Limb (tissue), 2 donors: ENCODE results near the gene KIF5C.
"Not testable (repeated sequence)": the region's sequence is repeated elsewhere in the genome, so short reads cannot be mapped to it uniquely, and the experiment has no call there.

Experiments used
- DNase-seq, 2 donors: peaks; one replicate each; pipeline ENCODE4 v3.0.0-alpha.2; 2016; ENCODE audit errors: extremely low spot score in 2 of 2

Gene KIF5C

DNA sequence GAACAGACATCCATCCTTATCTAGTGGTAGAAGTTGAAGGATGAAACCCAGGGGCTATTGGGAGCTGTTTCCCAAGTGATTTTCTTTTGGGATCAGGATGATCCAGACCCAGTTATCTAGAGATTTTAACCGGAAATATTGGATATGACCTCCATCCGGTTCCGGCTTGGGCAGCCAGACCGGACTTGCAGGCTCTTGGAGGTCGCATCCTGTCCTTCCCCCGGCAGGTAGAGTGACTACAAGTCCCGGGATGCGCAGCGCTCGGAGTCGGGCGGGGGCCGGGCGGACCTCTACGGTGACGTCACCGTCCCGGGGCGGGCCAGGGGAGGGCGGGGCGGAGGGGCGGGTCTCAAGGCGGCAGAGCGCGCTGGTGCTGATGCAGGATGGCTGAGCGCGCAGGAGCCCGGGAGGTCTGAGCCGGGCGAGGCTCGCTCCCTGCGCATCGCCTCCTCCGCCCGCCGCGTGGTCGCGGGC is at the start of gene KIF5C:
KIF5C (plus strand) TSS at position 360 of the 474 bp plus-strand sequence. CDS start 391 bp downstream, outside the sequence.
- peak; percentile 80 to 94 for DNase-seq

DNA sequence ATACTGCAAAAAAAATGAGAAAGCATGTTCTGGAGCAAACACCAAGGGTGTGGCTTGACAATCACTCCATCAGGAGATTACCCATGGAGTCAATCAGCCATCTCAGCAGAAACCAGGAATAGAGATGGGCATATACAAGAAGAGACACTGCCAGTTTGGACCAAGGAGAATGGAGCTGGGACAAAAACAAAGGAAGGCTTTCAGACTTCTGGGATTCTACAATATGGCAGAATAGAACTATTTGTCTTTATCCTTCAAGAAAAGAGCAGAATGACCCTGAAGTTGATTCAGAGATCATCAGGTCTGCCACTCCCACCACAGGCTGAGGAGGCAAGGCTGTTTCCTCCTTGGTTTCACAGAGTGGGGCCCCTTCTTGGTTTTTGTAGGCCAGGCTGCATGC is 48.2 kb upstream of the KIF5C start:
- DNase-seq, result no peak

DNA sequence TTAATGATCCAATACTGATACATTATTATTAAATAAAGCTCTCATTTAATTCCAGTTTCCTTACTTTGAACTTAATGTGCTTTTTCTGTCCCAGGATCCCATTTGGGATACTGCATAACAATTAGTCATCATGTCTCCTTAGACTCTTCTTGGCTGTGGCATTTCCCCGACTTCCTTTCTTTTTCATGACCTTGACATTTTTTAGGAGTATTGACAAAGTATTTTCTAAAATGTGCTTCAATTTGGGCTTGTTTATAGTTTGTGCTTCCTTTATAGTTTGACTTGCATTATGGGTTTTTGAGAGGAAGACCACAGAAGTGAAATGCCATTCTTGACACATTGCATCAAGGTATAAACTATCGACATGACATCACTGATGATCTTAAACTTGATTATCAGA is 46.1 kb upstream of the KIF5C start:
- DNase-seq, result no peak

DNA sequence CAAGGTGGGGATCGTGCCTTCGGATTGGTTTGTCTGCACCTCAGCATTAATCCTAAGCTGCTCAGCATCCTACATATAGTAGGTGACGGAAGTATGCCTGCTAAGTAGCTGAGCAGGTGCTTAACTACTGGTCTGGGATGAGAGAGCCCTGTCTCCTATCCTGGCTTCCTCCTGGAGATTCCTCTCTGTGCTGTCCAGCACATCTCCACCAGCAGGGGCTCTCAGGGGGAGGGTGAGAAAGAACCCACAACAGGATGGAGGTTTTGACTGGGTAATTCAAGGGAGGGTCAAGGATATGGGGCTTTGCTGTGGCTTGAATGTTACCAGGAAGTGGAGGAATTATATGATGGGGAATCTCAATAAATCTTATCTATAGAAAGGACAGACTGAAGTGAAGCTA is 45.4 kb upstream of the KIF5C start:
- no peak for DNase-seq

DNA sequence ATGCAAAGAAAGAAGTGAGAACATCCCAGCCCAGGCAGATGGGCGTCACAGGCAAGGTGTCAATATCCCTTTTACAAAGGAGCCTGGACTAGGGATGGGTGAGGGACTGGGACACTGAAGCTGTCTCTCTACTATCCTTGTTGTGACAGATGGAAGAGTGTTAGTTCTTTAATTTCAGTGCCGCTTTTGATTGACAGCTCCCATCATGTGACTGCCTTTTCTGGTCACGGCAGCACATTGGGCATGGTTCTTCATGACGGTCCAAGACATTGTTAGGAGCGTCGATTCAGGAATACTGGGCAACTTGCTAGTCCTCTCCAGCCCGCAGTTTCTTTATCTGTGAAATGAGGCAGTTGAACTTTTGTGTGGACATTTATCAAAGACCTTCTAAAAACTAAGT is 42.4 kb upstream of the KIF5C start:
- DNase-seq, result no peak

DNA sequence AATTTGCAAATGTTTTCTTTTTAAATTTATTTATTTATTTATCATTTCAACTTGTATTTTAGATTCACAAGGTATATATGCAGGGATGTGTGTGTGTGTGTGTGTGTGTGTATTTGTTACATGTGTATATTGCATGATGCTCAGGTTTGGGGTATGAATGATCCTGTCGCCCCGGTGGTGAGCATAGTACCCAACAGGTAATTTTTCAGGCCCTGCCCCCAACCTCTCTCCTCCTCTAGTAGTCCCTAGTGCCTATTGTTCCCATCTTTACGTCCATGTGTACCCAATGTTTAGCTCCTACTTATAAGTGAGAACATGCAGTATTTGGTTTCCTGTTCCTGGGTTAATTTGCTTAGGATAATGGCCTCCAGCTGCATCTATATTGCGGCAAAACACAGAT is 33.0 kb upstream of the KIF5C start:
- DNase-seq, result no peak

DNA sequence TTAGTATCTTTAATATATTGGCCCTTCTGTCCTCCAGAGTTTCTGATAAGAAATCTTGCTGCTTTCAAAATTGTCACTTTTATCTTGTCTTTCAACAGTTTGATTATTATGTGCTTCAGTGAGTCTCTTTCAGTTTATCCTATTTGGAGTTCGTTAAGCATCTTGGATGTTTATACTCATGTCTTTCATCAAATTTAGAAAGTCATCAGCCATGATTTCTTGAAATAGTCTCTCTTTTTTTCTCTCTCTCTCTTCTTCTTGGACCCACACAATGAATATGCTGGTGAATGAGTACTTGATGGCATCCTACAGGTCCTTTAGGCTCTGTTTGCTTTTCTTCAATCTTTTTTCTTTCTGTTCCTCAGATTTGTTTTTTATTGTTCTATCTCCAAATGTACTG is 26.9 kb upstream of the KIF5C start:
- DNase-seq, result no peak

DNA sequence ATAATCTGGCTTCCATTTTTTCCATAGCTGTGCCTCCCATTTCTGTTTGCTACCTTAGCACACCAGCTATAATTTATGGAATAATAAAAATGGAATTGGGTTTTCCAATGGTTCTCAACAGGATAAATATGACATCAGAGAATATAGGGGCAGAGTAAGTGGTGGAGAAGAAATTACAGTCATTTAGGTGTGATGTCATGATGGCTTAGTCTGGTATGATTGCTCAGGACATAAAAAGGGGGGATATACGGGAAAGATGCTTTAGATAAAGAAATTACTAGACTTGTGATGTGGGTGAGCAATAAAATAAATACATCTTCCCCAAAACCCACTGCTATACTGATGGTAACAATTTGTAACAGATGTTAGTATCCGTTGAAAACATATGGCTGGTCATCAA is 21.6 kb upstream of the KIF5C start:
- no peak for DNase-seq

DNA sequence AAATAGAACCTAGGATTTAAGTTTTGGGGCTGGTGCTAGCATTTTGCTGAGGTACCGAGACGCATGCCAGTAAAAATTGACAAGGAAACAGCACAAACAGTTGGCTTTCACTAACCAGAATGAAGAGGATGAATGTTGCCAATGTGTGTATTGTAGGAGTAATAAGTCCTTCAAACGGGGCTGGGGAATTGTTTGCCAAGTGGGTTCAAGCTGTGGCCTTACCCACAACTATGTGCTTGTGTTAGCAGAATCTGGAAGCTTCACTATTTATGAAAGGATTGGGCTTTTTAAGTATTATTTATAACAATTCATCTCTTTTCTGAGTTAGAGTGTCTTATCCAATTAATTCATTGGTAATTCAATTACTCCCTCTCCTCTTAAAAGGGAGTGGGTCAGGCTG is 15.0 kb upstream of the KIF5C start:
- DNase-seq, result no peak

DNA sequence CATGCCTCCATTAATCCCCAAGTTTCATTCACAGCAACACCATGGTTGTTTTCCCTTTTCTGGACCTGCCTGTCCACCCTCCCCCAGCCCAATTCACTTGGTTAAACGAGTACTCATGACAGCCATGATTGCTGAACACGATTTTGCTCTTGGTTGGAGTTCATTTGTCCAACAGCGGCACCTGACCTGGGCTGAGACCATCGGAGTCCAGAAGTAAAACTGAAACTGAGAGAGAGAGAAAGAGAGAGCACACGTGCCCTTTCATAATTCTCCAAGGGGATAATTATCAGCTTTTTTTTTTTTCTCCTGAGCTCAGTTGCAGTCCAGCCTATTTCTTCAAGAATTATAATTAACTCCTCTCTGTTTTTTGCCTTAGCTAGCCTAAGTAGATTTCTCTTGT is 13.7 kb upstream of the KIF5C start:
- DNase-seq, result no peak

DNA sequence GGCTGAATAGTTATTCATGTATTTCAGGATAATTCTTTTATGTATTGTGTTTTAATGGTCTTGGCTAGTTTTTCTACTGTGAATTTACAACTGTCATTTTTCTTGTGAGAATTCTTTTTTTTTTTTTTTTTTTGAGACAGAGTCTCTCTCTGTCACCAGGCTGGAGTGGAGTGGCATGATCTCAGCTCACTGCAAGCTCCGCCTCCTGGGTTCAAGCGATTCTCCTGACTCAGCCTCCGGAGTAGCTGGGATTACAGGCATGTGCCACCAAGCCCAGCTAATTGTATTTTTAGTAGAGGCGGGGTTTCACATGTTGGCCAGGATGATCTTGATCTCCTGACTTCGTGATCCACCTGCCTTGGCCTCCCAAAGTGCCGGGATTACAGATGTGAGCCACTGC is 12.5 kb upstream of the KIF5C start:
- DNase-seq, result not testable (repeated sequence)

DNA sequence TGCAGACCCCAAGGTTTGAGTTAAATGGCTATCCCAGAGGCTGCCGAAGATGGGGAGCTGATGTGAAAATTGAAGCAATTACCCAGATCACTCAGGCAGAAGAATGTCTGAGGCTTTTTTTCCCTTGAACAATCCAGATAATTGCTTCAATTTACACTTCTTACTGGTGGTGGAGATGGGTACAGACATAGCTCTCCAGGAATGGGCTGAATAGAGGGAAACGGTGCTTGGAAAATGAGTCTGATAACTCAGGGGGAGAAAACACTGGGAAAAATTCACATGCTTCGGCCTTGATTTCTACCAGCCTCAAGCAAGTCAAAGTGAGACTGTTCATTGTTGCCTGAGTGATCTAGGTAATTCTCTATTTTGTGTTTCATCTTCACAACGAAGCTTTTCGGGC is 9.5 kb upstream of the KIF5C start:
- DNase-seq, result no peak

DNA sequence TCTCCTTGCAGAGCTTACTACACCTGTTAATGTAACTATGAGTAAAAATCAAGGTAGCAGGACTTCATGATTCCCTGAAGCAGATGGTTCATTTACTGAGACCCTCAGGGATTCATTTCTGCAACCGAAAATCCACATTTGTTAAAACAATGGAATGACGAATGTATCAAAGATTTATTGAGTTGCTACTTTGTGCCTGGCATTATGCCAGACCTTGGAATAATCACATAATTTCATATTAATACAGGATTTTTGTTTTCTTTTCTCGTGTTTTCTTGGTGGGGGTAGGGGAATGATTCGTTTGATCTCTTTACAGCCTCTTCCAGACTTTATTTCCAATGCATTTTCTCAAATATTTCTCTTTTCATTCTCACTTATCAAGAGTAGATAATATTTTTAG is 8.9 kb upstream of the KIF5C start:
- DNase-seq, result no peak

DNA sequence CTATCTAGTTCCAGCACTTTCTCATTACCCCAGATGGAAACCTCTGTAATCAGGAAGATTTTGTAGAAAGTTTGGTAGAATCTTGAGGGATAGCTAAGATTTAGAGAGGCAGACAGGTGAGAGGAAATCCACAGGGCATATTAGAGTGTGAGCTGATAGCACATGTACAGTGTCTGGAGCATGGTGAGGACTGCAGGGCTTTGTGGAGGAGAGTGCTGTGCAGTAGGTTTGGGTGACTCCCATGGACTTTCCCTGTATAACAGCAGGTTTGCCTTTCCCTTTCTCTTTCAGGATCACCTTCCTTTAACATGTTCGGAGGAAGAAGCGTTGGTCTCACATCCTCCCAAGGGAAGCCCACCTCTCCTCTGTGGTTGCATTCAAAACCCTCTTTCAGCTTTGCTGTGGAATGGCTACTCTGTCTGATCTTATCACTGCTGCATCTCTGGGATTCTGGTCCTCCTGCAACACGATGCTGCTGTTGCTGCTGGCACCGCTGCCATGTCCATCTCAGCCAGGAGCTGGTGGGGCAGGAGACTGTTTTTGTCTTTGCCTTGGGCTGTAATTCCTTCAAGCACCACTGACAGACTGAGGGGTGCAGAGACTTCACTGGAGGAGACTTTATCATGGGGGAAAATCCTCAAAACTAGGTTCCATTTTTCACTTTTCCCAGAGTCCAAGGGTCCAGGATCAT is 7.8 kb upstream of the KIF5C start:
- DNase-seq, result no peak

DNA sequence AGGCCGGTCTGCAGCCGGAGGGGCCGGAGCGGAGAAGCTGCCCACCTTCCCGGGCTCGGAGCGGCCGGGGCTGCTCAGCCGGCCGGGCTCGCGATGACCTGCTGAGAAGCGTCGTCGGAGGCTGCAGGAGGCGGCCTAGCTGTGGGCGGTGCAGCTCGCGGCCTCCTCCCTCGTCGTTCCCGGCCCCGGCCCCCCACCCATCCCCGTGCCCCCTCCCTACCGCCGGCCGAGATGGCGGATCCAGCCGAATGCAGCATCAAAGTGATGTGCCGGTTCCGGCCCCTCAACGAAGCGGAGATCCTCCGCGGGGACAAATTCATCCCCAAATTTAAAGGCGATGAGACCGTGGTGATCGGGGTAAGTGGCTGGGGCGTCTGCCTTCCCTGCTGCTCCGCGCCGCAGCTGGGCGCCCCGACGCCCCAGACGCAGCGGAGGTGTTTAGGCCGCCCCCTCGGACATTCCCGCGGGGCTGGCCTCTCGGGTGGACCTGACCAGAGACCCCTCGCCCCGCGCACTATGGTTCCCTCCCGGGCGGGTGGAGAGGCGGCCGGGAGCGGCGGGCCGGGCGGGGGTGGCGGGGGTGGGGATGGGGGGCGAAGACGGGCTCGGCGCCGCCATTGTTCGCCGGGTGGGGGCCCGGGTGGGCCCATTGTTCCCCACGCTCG is 492 bp downstream of the KIF5C start:
- DNase-seq, result no peak

DNA sequence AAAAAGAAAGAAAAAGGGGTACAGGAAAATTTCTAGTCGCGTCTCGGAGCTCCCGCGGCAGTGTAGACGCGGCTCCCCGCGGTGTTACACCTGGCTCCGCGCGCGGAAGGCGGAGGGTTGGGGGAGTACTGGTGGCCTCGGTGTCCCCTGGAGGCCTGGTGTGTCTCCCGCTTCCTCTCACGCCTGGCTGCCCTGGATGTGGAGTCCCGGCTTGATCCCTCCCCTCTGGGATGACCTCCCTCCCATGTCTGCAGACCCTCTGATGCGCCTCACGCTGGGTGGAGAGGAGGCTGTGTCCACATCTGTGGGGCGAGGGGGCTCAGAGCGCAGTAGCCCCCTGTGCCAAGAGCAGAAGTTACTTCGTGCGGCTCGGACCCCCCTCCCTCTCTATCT is 1.2 kb downstream of the KIF5C start:
- DNase-seq, result peak in 1 of 2 donors; percentile 57

DNA sequence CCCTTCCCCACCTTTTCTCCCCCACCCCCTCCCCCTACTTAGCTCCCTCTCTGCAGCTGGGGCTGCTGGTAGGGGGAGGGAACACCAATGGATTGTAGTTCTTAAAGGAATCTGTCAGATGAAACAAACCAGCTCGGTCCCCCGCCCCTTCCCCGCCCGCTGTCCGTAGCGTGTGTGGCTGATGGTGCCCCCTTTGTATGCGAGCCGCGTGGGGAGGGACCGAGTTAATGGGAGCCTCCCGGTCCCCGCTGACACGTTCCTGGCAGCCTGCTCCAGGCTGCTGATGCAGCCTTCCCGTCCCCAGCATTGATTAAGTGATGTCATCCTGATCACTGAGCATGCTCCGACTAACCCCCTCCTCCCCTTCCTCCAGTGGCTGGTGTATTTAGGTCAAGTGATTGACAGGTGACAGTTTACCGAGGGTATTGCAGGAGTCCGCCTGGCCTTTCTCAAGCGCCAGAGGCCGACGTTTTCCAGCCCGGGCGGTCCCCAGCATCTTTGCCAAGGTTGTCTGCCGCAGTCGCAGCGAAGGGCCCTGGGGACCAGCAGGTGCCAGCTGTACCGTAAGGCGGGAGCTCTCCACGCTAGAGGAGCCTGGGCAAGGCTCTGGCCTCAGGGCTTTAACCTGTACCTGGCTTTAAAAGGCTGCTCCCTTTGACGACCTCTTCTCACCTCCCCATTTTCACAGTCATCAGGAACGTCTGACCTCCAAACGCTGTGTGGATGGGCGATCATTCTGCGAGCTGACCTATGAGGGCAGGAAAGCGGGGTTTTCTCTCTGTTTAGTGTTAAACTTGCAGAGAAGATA is 1.8 kb downstream of the KIF5C start:
- peak; percentile 16 to 74 for DNase-seq

DNA sequence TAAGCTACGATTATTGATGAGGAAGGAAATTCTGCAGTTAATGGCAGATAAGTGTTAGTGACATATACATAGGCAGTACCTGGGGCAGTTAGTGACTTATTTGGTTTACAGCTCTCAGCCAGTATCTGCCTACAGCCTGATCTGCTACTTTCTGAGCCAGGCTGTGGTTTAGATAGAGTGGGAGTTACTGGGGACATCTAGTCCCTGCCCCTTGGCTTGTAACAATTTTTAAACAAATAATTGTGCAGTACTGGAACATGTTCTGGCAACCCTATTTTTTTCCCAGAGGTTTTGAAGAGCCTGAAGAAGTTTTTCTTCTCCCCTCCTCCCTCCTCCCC is 2.3 kb downstream of the KIF5C start:
- no peak for DNase-seq

DNA sequence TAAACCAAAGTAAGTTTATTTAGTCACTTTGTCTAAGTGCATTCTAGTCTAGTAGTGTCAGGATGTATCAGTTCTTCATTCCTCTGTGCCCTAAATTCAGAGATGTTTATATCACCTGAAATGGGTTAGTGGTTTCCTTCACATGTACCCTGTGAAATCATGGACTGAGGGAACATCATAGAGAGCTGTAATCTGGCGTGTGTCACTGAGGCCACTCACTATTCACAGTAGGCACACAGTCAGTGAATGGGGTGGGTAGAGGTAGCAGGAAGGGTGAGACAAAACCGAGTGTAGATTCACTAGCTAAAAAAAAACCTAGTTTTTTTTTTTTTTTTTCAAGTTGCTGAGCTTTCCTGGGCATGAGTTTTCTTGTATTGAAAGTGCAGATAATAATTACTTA is 5.6 kb downstream of the KIF5C start:
- DNase-seq, result no peak

DNA sequence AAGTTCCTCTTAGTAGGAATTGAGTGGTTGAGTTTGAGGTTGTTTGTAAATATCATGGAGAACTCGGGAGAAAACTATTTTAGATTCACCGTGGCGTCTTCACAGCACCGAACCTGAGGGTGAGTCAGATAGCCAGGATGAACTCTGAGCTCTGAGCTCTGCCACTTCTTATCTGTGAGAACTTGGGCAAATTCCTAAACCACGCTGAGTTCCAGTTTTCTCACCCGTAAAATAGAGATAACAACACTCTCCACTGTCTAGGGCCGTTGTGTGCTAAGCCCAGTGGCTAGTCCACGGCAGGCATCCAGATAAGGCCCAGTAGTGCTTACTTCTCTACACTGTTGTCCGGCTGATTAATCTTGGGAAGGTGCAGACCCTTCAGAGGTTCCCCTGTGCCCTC is 7.0 kb downstream of the KIF5C start:
- no peak for DNase-seq

DNA sequence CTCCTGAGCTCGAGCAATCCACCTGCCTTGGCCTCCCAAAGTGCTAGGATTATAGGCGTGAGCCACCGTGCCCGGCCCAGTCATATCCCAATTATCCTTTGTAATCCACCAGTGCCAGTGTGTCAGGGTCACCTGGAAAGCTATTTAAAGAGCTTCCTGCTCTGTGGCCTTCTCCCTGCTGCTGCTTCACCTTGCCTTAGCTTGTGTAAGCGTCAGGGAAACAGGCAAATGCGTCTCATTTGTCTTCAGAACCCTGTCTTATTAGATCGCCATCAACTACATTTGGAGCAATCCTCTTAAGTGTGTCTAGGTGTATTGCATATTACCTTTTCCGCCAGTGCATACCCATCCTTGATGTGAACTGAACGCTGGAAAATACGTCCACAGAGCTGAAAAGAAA is 10.2 kb downstream of the KIF5C start:
- DNase-seq, result no peak

DNA sequence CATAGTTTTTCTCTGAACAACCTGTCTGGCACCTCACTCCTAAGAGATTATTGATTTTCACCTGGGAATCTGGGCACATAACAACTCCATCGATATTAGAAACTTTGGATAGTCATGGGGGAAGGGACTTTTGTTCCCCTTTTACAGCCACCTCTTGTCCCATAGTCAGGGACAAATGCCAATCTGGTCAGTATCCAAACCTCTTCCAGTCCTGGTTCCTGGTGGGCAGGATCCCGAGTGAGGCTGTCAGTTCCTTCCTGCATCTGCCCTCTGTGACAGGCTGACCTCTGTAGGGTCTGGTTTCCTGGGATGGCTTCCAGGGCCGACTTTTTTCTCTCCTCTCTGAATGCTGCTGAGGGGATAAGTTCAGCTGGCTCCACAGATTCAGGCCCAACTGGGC is 11.0 kb downstream of the KIF5C start:
- no peak for DNase-seq
